H1 (cell line): ENCODE measurements around the gene GRK3. TPM values are rescaled to one million over a fixed set of nuclear protein-coding genes. Genes with fewer than 3 reads are reported as not detected.

ENCODE experiments used
- CTCF ChIA-PET: fragments of 300-600 bp; sonication (Branson Sonifier 250); formaldehyde crosslinking; loops from one replicate; lab custom pipeline; 2021; ENCODE audit not compliant: partially characterized antibody; lab: Charles Lee
- POLR2A ChIA-PET: fragments of 300-600 bp; sonication (Branson Sonifier 250); formaldehyde crosslinking; loops from one replicate; lab custom pipeline; 2021; ENCODE audit warnings: inconsistent platforms; ENCODE audit not compliant: partially characterized antibody; lab: Charles Lee
- DNase-seq, 2 experiments: peaks; one replicate each; pipeline versions ENCODE4 v3.0.0 to v3.0.0-alpha.2; 2010 to 2022; ENCODE audit warnings: low spot score in 2 of 2, low read depth in 1 of 2, mixed read lengths in 1 of 2
- FAIRE-seq: peaks from 2 replicates; lab custom pipeline; 2011; peaks lifted over from hg19 to GRCh38; lab: Jason Lieb, UNC
- H2AFZ ChIP-seq: 2 replicates; pipeline ENCODE4 v1.8.1; 2012; ENCODE audit warnings: low read length, inconsistent platforms
- H2AK5ac ChIP-seq: 2 replicates; pipeline ENCODE4 v1.6.1; 2013; ENCODE audit warnings: low read depth, low read length
- H2BK120ac ChIP-seq: replicated peaks from 2 replicates; pipeline ENCODE3; 2013; ENCODE audit warnings: low read depth, low read length, inconsistent platforms
- H2BK12ac ChIP-seq: 2 replicates; pipeline ENCODE4 v1.6.1; 2013; ENCODE audit warnings: low read depth, low read length
- H2BK15ac ChIP-seq: 2 replicates; pipeline ENCODE4 v1.6.1; 2013; ENCODE audit warnings: low read length
- H2BK20ac ChIP-seq: 2 replicates; pipeline ENCODE4 v1.6.1; 2013; ENCODE audit warnings: low read length
- H2BK5ac ChIP-seq: 2 replicates; pipeline ENCODE4 v1.6.1; 2013; ENCODE audit warnings: low read depth, low read length
- H3K14ac ChIP-seq: 2 replicates; pipeline ENCODE4 v1.6.1; 2013; ENCODE audit warnings: inconsistent platforms; ENCODE audit not compliant: insufficient read length
- H3K18ac ChIP-seq: 2 replicates; pipeline ENCODE4 v1.6.1; 2013; ENCODE audit warnings: low read length; ENCODE audit errors: extremely low read depth
- H3K23ac ChIP-seq: 2 replicates; pipeline ENCODE4 v1.6.1; 2013; ENCODE audit warnings: inconsistent platforms; ENCODE audit not compliant: insufficient read length
- H3K23me2 ChIP-seq: 2 replicates; pipeline ENCODE4 v1.6.1; 2013; ENCODE audit warnings: low read depth, low read length
- H3K27ac ChIP-seq: 2 replicates; pipeline ENCODE4 v1.6.1; 2011; ENCODE audit warnings: low read depth, low read length, inconsistent platforms
- H3K27me3 ChIP-seq, 4 experiments: replicated peaks in 1 of 4; 1 replicate in 1 of 4; 2 replicates in 3 of 4; pipeline versions ENCODE4 v1.6.1 to v1.8.1; 2011 to 2013; ENCODE audit warnings: low read length in 3 of 4, mild to moderate bottlenecking in 3 of 4, inconsistent platforms in 2 of 4, mixed read lengths in 2 of 4, moderate library complexity in 1 of 4; ENCODE audit not compliant: control insufficient read depth in 3 of 4, insufficient read depth in 3 of 4; ENCODE audit errors: extremely low read depth in 1 of 4
- H3K36me3 ChIP-seq, 4 experiments: 2 replicates each; pipeline versions ENCODE4 v1.6.1 to v1.8.1; 2011 to 2013; ENCODE audit warnings: mild to moderate bottlenecking in 4 of 4, low read length in 3 of 4, moderate library complexity in 2 of 4, control low read depth in 1 of 4, inconsistent platforms in 1 of 4; ENCODE audit not compliant: insufficient read depth in 4 of 4, control insufficient read depth in 2 of 4
- H3K4ac ChIP-seq: replicated peaks from 2 replicates; pipeline ENCODE3; 2013; ENCODE audit warnings: low read length, low read depth, mixed read lengths, inconsistent platforms; ENCODE audit not compliant: insufficient read length
- H3K4me1 ChIP-seq, 4 experiments: replicated peaks in 1 of 4; 1 replicate in 1 of 4; 2 replicates in 3 of 4; pipeline versions ENCODE4 v1.6.1 to v1.8.1; 2011 to 2013; ENCODE audit warnings: low read length in 3 of 4, inconsistent platforms in 2 of 4, mixed read lengths in 1 of 4; ENCODE audit not compliant: insufficient read depth in 4 of 4, control insufficient read depth in 3 of 4
- H3K4me2 ChIP-seq, 2 experiments: 2 replicates each; pipeline versions ENCODE4 v1.6.1 to v1.8.1; 2011 to 2013; ENCODE audit warnings: low read depth in 2 of 2, low read length in 2 of 2, control low read depth in 1 of 2, inconsistent platforms in 1 of 2, mild to moderate bottlenecking in 1 of 2; ENCODE audit not compliant: insufficient read depth in 1 of 2
- H3K4me3 ChIP-seq, 4 experiments: fragments of 200-600, 300-600 bp in 1 of 4; sonication (generic), shearing (Covaris generic), sonication (Bioruptor Twin) in 1 of 4; 2 replicates each; pipeline versions ENCODE4 v1.5.1 to v1.8.1; 2011 to 2016; ENCODE audit warnings: low read length in 4 of 4, low read depth in 3 of 4, control low read depth in 2 of 4, inconsistent platforms in 2 of 4, mild to moderate bottlenecking in 2 of 4, mixed read lengths in 1 of 4, moderate library complexity in 1 of 4; ENCODE audit not compliant: insufficient read depth in 2 of 4; ENCODE audit errors: extremely low read depth in 1 of 4
- H3K56ac ChIP-seq: replicated peaks from 2 replicates; pipeline ENCODE3; 2013; ENCODE audit warnings: low read depth, mild to moderate bottlenecking, mixed read lengths, low read length, inconsistent platforms; ENCODE audit not compliant: insufficient read length
- H3K79me1 ChIP-seq: 2 replicates; pipeline ENCODE4 v1.6.1; 2013; ENCODE audit warnings: low read depth, low read length, control low read depth
- H3K79me2 ChIP-seq, 2 experiments: 2 replicates each; pipeline versions ENCODE4 v1.6.1 to v1.8.1; 2012 to 2013; ENCODE audit warnings: low read length in 2 of 2, mild to moderate bottlenecking in 2 of 2, inconsistent platforms in 1 of 2; ENCODE audit not compliant: insufficient read depth in 2 of 2, control insufficient read depth in 1 of 2
- H3K9ac ChIP-seq, 4 experiments: replicated peaks in 1 of 4; 1 replicate in 1 of 4; 2 replicates in 3 of 4; pipeline versions ENCODE4 v1.6.1 to v1.8.1; 2011 to 2013; ENCODE audit warnings: low read depth in 3 of 4, low read length in 3 of 4, control low read depth in 2 of 4, mild to moderate bottlenecking in 2 of 4, moderate library complexity in 2 of 4, inconsistent platforms in 1 of 4; ENCODE audit errors: extremely low read depth in 1 of 4
- H3K9me3 ChIP-seq, 2 experiments: 2 replicates each; pipeline versions ENCODE4 v1.6.1 to v1.8.1; 2012 to 2013; ENCODE audit warnings: mild to moderate bottlenecking in 2 of 2, moderate library complexity in 2 of 2, control low read depth in 1 of 2, inconsistent platforms in 1 of 2, low read depth in 1 of 2, low read length in 1 of 2, mixed read lengths in 1 of 2; ENCODE audit not compliant: insufficient read depth in 2 of 2
- H4K20me1 ChIP-seq, 2 experiments: replicated peaks in 1 of 2; 2 replicates each; pipeline versions ENCODE3 to v1.8.1; 2011 to 2013; ENCODE audit warnings: inconsistent platforms in 2 of 2, low read length in 2 of 2, mild to moderate bottlenecking in 1 of 2; ENCODE audit not compliant: insufficient read depth in 2 of 2, control insufficient read depth in 1 of 2
- H4K5ac ChIP-seq: 2 replicates; pipeline ENCODE4 v1.6.1; 2013; ENCODE audit warnings: low read length, low read depth, mixed read lengths, inconsistent platforms; ENCODE audit not compliant: insufficient read length
- H4K8ac ChIP-seq: 2 replicates; pipeline ENCODE4 v1.8.0; 2013; ENCODE audit warnings: mild to moderate bottlenecking, moderate library complexity, low read length, inconsistent platforms; ENCODE audit not compliant: insufficient read depth; ENCODE audit errors: extremely low read depth
- H4K91ac ChIP-seq: replicated peaks from 2 replicates; pipeline ENCODE3; 2013; ENCODE audit warnings: low read length, mixed read lengths, inconsistent platforms; ENCODE audit not compliant: insufficient read length
- ATF2 ChIP-seq: IDR thresholded peaks from 2 replicates; pipeline ENCODE4 v1.6.1; 2012; ENCODE audit warnings: low read length, inconsistent platforms
- EGR1 ChIP-seq: IDR thresholded peaks from 2 replicates; pipeline ENCODE4 v1.6.1; 2011; ENCODE audit warnings: low read depth, low read length, borderline replicate concordance
- EP300 ChIP-seq, 2 experiments: IDR thresholded peaks; 1 replicate in 1 of 2; 2 replicates in 1 of 2; pipeline ENCODE4 v1.6.1; 2011 to 2012; ENCODE audit warnings: low read depth in 2 of 2, low read length in 2 of 2, mild to moderate bottlenecking in 2 of 2, borderline replicate concordance in 1 of 2, inconsistent platforms in 1 of 2, moderate library complexity in 1 of 2
- EZH2 ChIP-seq: fragments of 200-600 bp; sonication (generic); IDR thresholded peaks from 2 replicates; pipeline ENCODE4 v1.7.1; 2012; ENCODE audit warnings: low read depth, mild to moderate bottlenecking, moderate library complexity, low read length, inconsistent platforms; ENCODE audit not compliant: severe bottlenecking
- RAD21 ChIP-seq, 2 experiments: IDR thresholded peaks in 1 of 2; conservative IDR thresholded peaks in 1 of 2; 2 replicates each; pipeline ENCODE4 v1.6.1; 2011; ENCODE audit warnings: low read depth in 2 of 2, low read length in 2 of 2, improper control_type of control experiment in 1 of 2, inconsistent platforms in 1 of 2, mild to moderate bottlenecking in 1 of 2, moderate library complexity in 1 of 2
- RXRA ChIP-seq: IDR thresholded peaks from 2 replicates; pipeline ENCODE4 v1.6.1; 2011; ENCODE audit warnings: low read depth, mild to moderate bottlenecking, low read length, moderate library complexity; ENCODE audit not compliant: insufficient read depth
- WGBS, 2 experiments: shearing (Covaris generic) in 1 of 2; methylation state at CpG; one replicate each; pipeline versions ENCODE4 v1.1.6 to v1.1.7; 2013 to 2015; ENCODE audit warnings: low lambda C conversion rate in 2 of 2, mixed read lengths in 2 of 2, inconsistent platforms in 1 of 2, low coverage in 1 of 2, missing lambda C conversion rate in 1 of 2; ENCODE audit not compliant: insufficient replicate concordance in 2 of 2, insufficient coverage in 1 of 2, insufficient read length in 1 of 2; ENCODE audit errors: extremely low coverage in 1 of 2, missing lambda C conversion rate in 1 of 2; 5-methylcytosine and 5-hydroxymethylcytosine counted together
- polyA plus RNA-seq, 7 experiments: library from polyadenylated mRNA; depleted of rRNA in 3 of 7; stranded (reverse) in 5 of 7; unstranded in 2 of 7; fragments of >200 nt in 5 of 7; fragments of 200-250 nt in 2 of 7; gene quantifications; 1 replicate in 5 of 7; 2 replicates in 1 of 7; 4 replicates in 1 of 7; pipeline versions ENCODE4 v1.2.1 to v1.2.3, GENCODE V29; 2011 to 2013; ENCODE audit warnings: missing spikeins in 2 of 7, mixed read lengths in 2 of 7
- total RNA-seq: library from RNA; stranded (reverse); fragmentation: NEBNext Ultra II Directional; extraction: Animal tissue kit (Norgen Biotek cat#: 25700); gene quantifications from 2 replicates; pipeline ENCODE4 v1.2.1, GENCODE V29; 2021
- TF ChIP-seq, protein P1 (sequence below): IDR thresholded peaks from 2 replicates; pipeline ENCODE4 v1.6.1; 2012; ENCODE audit warnings: inconsistent platforms

GRK3 gene
- total and polyA plus RNA-seq, 2 of the 8 experiments (the other 6 are each of a cell fraction or from before 2014, with no cell fraction given): 7.5 to 35.3 TPM

GRCh38 chr22:25569361-25569760, 4.9 kb downstream of the GRK3 start:
- CTCF ChIA-PET: interaction anchor here (0.9 to 1.8 kb wide), 2 partner anchors 50 to 204 kb away, joined by 3 to 6 read pairs; no protein-coding TSS in a partner anchor
- H3K9ac ChIP-seq: peak overlapping the region in 1 of 4 experiments; percentile 25; a peak in 1 of 7 replicates

More at GRCh38 chr22:25569361-25569760, 4.9 kb downstream of the GRK3 start:
- Histone ChIP-seq H2BK15ac (no peak overlapping the region), H3K4me2 (0 out of 4 replicates have a peak overlapping the region, but pooled peaks of 1 of the 2 experiments have one; percentile 11), H3K36me3 (no peaks in the 10 kb centered on the region), H3K23me2 (peaks cover 1% of the 10 kb centered on the region; the same call in 1 of the 2 replicates), H3K4me1 (peaks cover 2 to 13% (median 10%) of the 10 kb centered on the region in 4 experiments; a peak in 6 of 7 replicates), H3K56ac (no peak overlapping the region), H3K79me1 (peaks cover 8% of the 10 kb centered on the region), H3K4ac (no peak overlapping the region), H2BK12ac (no peak overlapping the region; the same call in 1 of the 2 replicates), H2BK20ac (no peak overlapping the region), H3K18ac (no peak overlapping the region), H2AFZ (no peak overlapping the region), H2BK120ac (no peak overlapping the region), H2AK5ac (no peak overlapping the region), H3K27ac (no peak overlapping the region), H3K14ac (no peak overlapping the region), H4K5ac (no peak overlapping the region), H3K79me2 (peaks cover 6 to 87% of the 10 kb centered on the region in 2 experiments), H4K20me1 (peaks cover 2 to 4% of the 10 kb centered on the region in 2 experiments), H4K8ac (no peak overlapping the region), H3K9me3 (no peaks in the 10 kb centered on the region), H4K91ac (no peak overlapping the region), H3K27me3 (no peaks in the 10 kb centered on the region), H3K4me3 (no peak overlapping the region), H2BK5ac (no peak overlapping the region), H3K23ac (no peak overlapping the region)
- TF ChIP-seq, protein P1, sequence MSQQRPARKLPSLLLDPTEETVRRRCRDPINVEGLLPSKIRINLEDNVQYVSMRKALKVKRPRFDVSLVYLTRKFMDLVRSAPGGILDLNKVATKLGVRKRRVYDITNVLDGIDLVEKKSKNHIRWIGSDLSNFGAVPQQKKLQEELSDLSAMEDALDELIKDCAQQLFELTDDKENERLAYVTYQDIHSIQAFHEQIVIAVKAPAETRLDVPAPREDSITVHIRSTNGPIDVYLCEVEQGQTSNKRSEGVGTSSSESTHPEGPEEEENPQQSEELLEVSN: no peak
- TF ChIP-seq EP300 (IDR thresholded peaks at IDR 0.05; ENCODE audit: borderline replicate concordance in 1 of 2, low read depth in 2 of 2, low read length in 2 of 2) (no peak), RXRA (no peak), EZH2 (no peak), EGR1 (no peak), ATF2 (no peak), RAD21 (IDR thresholded peaks at IDR 0.05 in 1 of 2, conservative IDR thresholded peaks at IDR 0.05 in 1 of 2; ENCODE audit: low read depth in 2 of 2, low read length in 2 of 2) (no peak)
- FAIRE-seq (no peak), DNase-seq (no peak)
- 74% methylated on average over 9 of the region's 9 CpGs; no CpG with 5 or more reads in 1 of the 2 experiments for WGBS, 2 experiments
- POLR2A ChIA-PET: interaction anchor here (0.6 to 1.5 kb wide), 2 partner anchors 10 to 13 kb away, joined by 3 read pairs; no protein-coding TSS in a partner anchor
